Neural cell (in vitro differentiated cells): ENCODE results near the gene ZNF761. TPM values are rescaled to one million over a fixed set of nuclear protein-coding genes. Genes with fewer than 3 reads are reported as not detected.

Experiments
- H2AFZ ChIP-seq: fragments of 200-600, 300-800 bp; sonication (generic), shearing (Covaris generic); 2 replicates; pipeline ENCODE4 v1.6.0; 2014; ENCODE audit warnings: low read depth, mild to moderate bottlenecking, antibody characterized with exemption, low read length, moderate library complexity
- H3F3A ChIP-seq: fragments of 200-600 bp; shearing (Covaris generic); 2 replicates; pipeline ENCODE4 v1.6.1; 2016; ENCODE audit warnings: mild to moderate bottlenecking, moderate library complexity, mixed read lengths, antibody characterized with exemption, low read length; ENCODE audit not compliant: insufficient read depth, poor library complexity, severe bottlenecking
- H3K27ac ChIP-seq: fragments of 200-600, 300-800 bp; sonication (generic), shearing (Covaris generic); 2 replicates; pipeline ENCODE4 v1.5.1; 2014; ENCODE audit warnings: mild to moderate bottlenecking, low read length, moderate library complexity
- H3K27me3 ChIP-seq: fragments of 300-800, 200-600 bp; sonication (generic), shearing (Covaris generic); 2 replicates; pipeline ENCODE4 v1.6.0; 2014; ENCODE audit warnings: mild to moderate bottlenecking, low read depth, low read length, moderate library complexity; ENCODE audit not compliant: insufficient read depth
- H3K36me3 ChIP-seq: fragments of 300-800, 200-600 bp; sonication (generic), shearing (Covaris generic); 2 replicates; pipeline ENCODE4 v1.5.1; 2014; ENCODE audit warnings: mild to moderate bottlenecking, antibody characterized with exemption, low read length, moderate library complexity; ENCODE audit not compliant: insufficient read depth
- H3K4me2 ChIP-seq: fragments of 300-800, 200-600 bp; sonication (generic), shearing (Covaris generic); 2 replicates; pipeline ENCODE4 v1.6.0; 2014; ENCODE audit warnings: mild to moderate bottlenecking, low read length
- H3K4me3 ChIP-seq: fragments of 300-800, 200-600 bp; sonication (generic), shearing (Covaris generic); 2 replicates; pipeline ENCODE4 v1.5.1; 2014; ENCODE audit warnings: mild to moderate bottlenecking, low read length, moderate library complexity
- H3K79me2 ChIP-seq: fragments of 200-600 bp; shearing (Covaris generic); replicated peaks from 2 replicates; pipeline ENCODE4 v1.6.0; 2014; ENCODE audit warnings: mild to moderate bottlenecking, low read length, moderate library complexity; ENCODE audit not compliant: insufficient read depth
- H3K9ac ChIP-seq: fragments of 300-800, 200-600 bp; sonication (generic), shearing (Covaris generic); 2 replicates; pipeline ENCODE4 v1.6.1; 2016; ENCODE audit warnings: mild to moderate bottlenecking, low read length, mixed read lengths
- H3K9me2 ChIP-seq: fragments of 200-600 bp; shearing (Covaris generic); 2 replicates; pipeline ENCODE4 v1.6.1; 2016; ENCODE audit warnings: mild to moderate bottlenecking, low read length, mixed read lengths; ENCODE audit not compliant: insufficient read depth
- H3K9me3 ChIP-seq: fragments of 200-600, 300-800 bp; sonication (generic), shearing (Covaris generic); 2 replicates; pipeline ENCODE4 v1.6.1; 2016; ENCODE audit warnings: mild to moderate bottlenecking, mixed run types, low read length, moderate library complexity, mixed read lengths
- H4K20me1 ChIP-seq: fragments of 200-600 bp; shearing (Covaris generic); 2 replicates; pipeline ENCODE4 v1.6.1; 2016; ENCODE audit warnings: mild to moderate bottlenecking, mixed run types; ENCODE audit not compliant: insufficient read depth
- CTCF ChIP-seq: fragments of 450-650 bp; IDR thresholded peaks from 2 replicates; pipeline ENCODE4 v1.5.1; 2014; ENCODE audit warnings: antibody characterized with exemption, mild to moderate bottlenecking, moderate library complexity; ENCODE audit not compliant: poor library complexity, severe bottlenecking
- EP300 ChIP-seq: fragments of 450-650 bp; conservative IDR thresholded peaks from 2 replicates; pipeline ENCODE4 v1.6.1; 2014; ENCODE audit warnings: antibody characterized with exemption, mild to moderate bottlenecking, moderate library complexity; ENCODE audit not compliant: poor library complexity, severe bottlenecking
- EZH2 ChIP-seq: fragments of 200-600, 300-800 bp; shearing (Covaris generic), sonication (generic); IDR thresholded peaks from 2 replicates; pipeline ENCODE4 v1.6.1; 2014; ENCODE audit warnings: antibody characterized with exemption, low read length, borderline replicate concordance, mild to moderate bottlenecking; ENCODE audit not compliant: insufficient read depth, poor library complexity, severe bottlenecking
- MXI1 ChIP-seq: fragments of 450-650 bp; conservative IDR thresholded peaks from 2 replicates; pipeline ENCODE4 v1.6.1; 2014; ENCODE audit warnings: antibody characterized with exemption, mild to moderate bottlenecking; ENCODE audit not compliant: poor library complexity, severe bottlenecking
- POLR2AphosphoS5 ChIP-seq: IDR thresholded peaks from 2 replicates; pipeline ENCODE4 v1.6.1; 2012
- RAD21 ChIP-seq: fragments of 450-650 bp; conservative IDR thresholded peaks from 2 replicates; pipeline ENCODE4 v1.6.1; 2014; ENCODE audit warnings: antibody characterized with exemption, mild to moderate bottlenecking, moderate library complexity
- SMC3 ChIP-seq: fragments of 450-650 bp; conservative IDR thresholded peaks from 2 replicates; pipeline ENCODE4 v1.6.1; 2014; ENCODE audit warnings: antibody characterized with exemption, mild to moderate bottlenecking, moderate library complexity; ENCODE audit not compliant: poor library complexity
- TAF1 ChIP-seq: IDR thresholded peaks from 2 replicates; pipeline ENCODE4 v1.6.1; 2012; ENCODE audit warnings: low read depth
- polyA plus RNA-seq: library from polyadenylated mRNA; depleted of rRNA; stranded (reverse); fragments of >200 nt; gene quantifications from 2 replicates; pipeline ENCODE4 v1.2.3, GENCODE V29; 2014
- TF ChIP-seq, protein P1 (sequence below): IDR thresholded peaks from 2 replicates; pipeline ENCODE4 v1.6.1; 2012; ENCODE audit warnings: borderline replicate concordance

ZNF761 gene
- polyA plus RNA-seq, 1 donor from 2014 or later, result 16.8 TPM

DNA sequence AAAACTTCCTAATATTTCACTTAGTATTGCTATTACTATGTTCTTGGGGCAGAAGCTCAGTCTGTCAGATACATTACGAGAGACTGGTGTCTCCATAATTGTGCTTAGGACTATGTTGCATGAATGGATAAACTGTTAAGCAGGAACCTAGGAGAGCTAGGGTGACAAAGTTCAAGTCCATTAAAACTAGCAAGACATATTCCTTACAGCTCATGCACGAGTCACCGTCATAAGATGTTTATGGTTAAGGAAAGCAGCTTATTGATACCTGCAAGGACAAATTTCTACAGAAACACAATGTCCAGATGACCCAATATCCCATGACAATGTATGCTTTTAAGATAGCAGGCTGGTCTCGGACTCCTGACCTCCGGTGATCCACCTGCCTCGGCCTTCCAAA lies 30.1 kb downstream of the ZNF761 start:
- H3F3A ChIP-seq, result no peaks in the 10 kb centered on the region
- no peak overlapping the region for H2AFZ ChIP-seq
- no peak overlapping the region for H3K9ac ChIP-seq
- no peak overlapping the region for H3K4me3 ChIP-seq
- no peak overlapping the region for H3K27ac ChIP-seq
- H3K9me2 ChIP-seq, result no peaks in the 10 kb centered on the region
- TF ChIP-seq MXI1, result no peak
- TF ChIP-seq EP300, result no peak
- peaks cover 3% of the 10 kb centered on the region for H3K9me3 ChIP-seq
- no peaks in the 10 kb centered on the region for H3K36me3 ChIP-seq
- no peaks in the 10 kb centered on the region for H3K79me2 ChIP-seq
- H3K27me3 ChIP-seq, result no peaks in the 10 kb centered on the region
- no peak overlapping the region for H3K4me2 ChIP-seq
- no peaks in the 10 kb centered on the region for H4K20me1 ChIP-seq

DNA sequence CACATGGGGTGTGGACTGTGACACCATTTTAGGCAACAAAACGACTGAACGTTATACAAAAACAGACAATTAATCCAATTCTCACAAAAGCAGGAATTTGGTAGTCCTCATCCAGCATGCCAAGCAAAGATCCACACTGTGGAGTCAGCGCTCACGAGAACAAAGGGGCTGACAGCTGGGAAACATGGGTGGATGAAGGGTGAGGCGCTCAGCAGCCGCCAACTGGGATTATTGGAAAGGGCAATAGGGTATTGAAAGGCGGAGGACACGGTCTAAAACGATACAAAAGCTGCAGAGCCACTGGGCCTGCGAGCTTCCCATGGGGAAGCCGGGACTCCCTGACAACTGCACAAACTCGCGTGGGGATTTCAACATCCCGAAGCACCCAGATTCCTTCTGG lies 31.1 kb downstream of the ZNF761 start:
- Histone ChIP-seq H3F3A (no peaks in the 10 kb centered on the region), H3K27ac (no peak overlapping the region), H3K4me2 (no peak overlapping the region), H3K36me3 (no peaks in the 10 kb centered on the region), H3K27me3 (no peaks in the 10 kb centered on the region), H3K9ac (no peak overlapping the region), H3K9me3 (peaks cover 3% of the 10 kb centered on the region), H3K4me3 (no peak overlapping the region), H4K20me1 (no peaks in the 10 kb centered on the region), H2AFZ (no peak overlapping the region), H3K9me2 (no peaks in the 10 kb centered on the region), H3K79me2 (no peaks in the 10 kb centered on the region)
- TF ChIP-seq CTCF (no peak), TAF1 (no peak), POLR2AphosphoS5 (no peak), MXI1 (no peak), SMC3 (no peak), EZH2 (no peak), RAD21 (no peak), EP300 (no peak)
- TF ChIP-seq, protein P1, sequence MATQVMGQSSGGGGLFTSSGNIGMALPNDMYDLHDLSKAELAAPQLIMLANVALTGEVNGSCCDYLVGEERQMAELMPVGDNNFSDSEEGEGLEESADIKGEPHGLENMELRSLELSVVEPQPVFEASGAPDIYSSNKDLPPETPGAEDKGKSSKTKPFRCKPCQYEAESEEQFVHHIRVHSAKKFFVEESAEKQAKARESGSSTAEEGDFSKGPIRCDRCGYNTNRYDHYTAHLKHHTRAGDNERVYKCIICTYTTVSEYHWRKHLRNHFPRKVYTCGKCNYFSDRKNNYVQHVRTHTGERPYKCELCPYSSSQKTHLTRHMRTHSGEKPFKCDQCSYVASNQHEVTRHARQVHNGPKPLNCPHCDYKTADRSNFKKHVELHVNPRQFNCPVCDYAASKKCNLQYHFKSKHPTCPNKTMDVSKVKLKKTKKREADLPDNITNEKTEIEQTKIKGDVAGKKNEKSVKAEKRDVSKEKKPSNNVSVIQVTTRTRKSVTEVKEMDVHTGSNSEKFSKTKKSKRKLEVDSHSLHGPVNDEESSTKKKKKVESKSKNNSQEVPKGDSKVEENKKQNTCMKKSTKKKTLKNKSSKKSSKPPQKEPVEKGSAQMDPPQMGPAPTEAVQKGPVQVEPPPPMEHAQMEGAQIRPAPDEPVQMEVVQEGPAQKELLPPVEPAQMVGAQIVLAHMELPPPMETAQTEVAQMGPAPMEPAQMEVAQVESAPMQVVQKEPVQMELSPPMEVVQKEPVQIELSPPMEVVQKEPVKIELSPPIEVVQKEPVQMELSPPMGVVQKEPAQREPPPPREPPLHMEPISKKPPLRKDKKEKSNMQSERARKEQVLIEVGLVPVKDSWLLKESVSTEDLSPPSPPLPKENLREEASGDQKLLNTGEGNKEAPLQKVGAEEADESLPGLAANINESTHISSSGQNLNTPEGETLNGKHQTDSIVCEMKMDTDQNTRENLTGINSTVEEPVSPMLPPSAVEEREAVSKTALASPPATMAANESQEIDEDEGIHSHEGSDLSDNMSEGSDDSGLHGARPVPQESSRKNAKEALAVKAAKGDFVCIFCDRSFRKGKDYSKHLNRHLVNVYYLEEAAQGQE, result no peak

- Histone ChIP-seq H3K27ac (no peak overlapping the region), H3K9me3 (no peaks in the 10 kb centered on the region), H4K20me1 (no peaks in the 10 kb centered on the region), H3K9ac (no peak overlapping the region), H2AFZ (no peak overlapping the region), H3F3A (no peaks in the 10 kb centered on the region), H3K4me3 (no peak overlapping the region), H3K79me2 (no peaks in the 10 kb centered on the region), H3K4me2 (no peak overlapping the region), H3K27me3 (no peaks in the 10 kb centered on the region), H3K9me2 (no peaks in the 10 kb centered on the region), H3K36me3 (no peaks in the 10 kb centered on the region)
- TF ChIP-seq EZH2, result no peak
- no peak for TF ChIP-seq CTCF
- TF ChIP-seq, protein P1, result no peak
- no peak for TF ChIP-seq EP300
- no peak for TF ChIP-seq RAD21
Observed at GRCh38 chr19:53463263-53463662, 31.5 kb downstream of the ZNF761 start.
